MM.1S (cell line): Measurements from ENCODE around the gene PRR5.

ENCODE experiments used
- DNase-seq: peaks from one replicate; pipeline ENCODE4 v3.0.0-alpha.2; 2015
- H2AFZ ChIP-seq: fragments of 300-600 bp; sonication (generic); 2 replicates; pipeline ENCODE4 v1.6.0; 2016; ENCODE audit warnings: antibody characterized with exemption, low read length
- H3F3A ChIP-seq: fragments of 300-600 bp; sonication (generic); 2 replicates; pipeline ENCODE4 v1.6.1; 2016; ENCODE audit warnings: mild to moderate bottlenecking, antibody characterized with exemption, low read length, moderate library complexity, mixed read lengths; ENCODE audit not compliant: insufficient read depth
- H3K27ac ChIP-seq: fragments of 300-600 bp; sonication (generic); 2 replicates; pipeline ENCODE4 v1.5.1; 2016; ENCODE audit warnings: mild to moderate bottlenecking, low read length
- H3K27me3 ChIP-seq: fragments of 300-600 bp; sonication (generic); replicated peaks from 2 replicates; pipeline ENCODE4 v1.6.0; 2016; ENCODE audit warnings: low read length; ENCODE audit not compliant: insufficient read depth
- H3K36me3 ChIP-seq: fragments of 300-600 bp; sonication (generic); replicated peaks from 2 replicates; pipeline ENCODE4 v1.6.1; 2016; ENCODE audit warnings: mild to moderate bottlenecking, low read length, mixed read lengths; ENCODE audit not compliant: insufficient read depth
- H3K4me1 ChIP-seq: fragments of 300-600 bp; sonication (generic); 2 replicates; pipeline ENCODE4 v1.6.1; 2016; ENCODE audit warnings: low read length, mixed read lengths
- H3K4me2 ChIP-seq: fragments of 300-600 bp; sonication (generic); 2 replicates; pipeline ENCODE4 v1.6.0; 2016; ENCODE audit warnings: low read depth, low read length
- H3K4me3 ChIP-seq: fragments of 300-600 bp; sonication (generic); 2 replicates; pipeline ENCODE4 v1.5.1; 2016; ENCODE audit warnings: low read length, mixed read lengths
- H3K79me2 ChIP-seq: fragments of 300-600 bp; sonication (generic); 2 replicates; pipeline ENCODE4 v1.6.1; 2016; ENCODE audit warnings: mixed run types, low read length, mixed read lengths
- H3K9ac ChIP-seq: fragments of 300-600 bp; sonication (generic); 2 replicates; pipeline ENCODE4 v1.6.1; 2016; ENCODE audit warnings: low read length, mixed read lengths
- H3K9me2 ChIP-seq: fragments of 300-600 bp; sonication (generic); replicated peaks from 2 replicates; pipeline ENCODE4 v1.6.1; 2016; ENCODE audit warnings: mild to moderate bottlenecking, low read length, mixed read lengths; ENCODE audit not compliant: insufficient read depth
- H3K9me3 ChIP-seq: fragments of 300-600 bp; sonication (generic); replicated peaks from 2 replicates; pipeline ENCODE4 v1.6.1; 2016; ENCODE audit warnings: mild to moderate bottlenecking, low read length, mixed read lengths; ENCODE audit not compliant: insufficient read depth
- H4K20me1 ChIP-seq: fragments of 300-600 bp; sonication (generic); 2 replicates; pipeline ENCODE4 v1.6.1; 2016; ENCODE audit warnings: mild to moderate bottlenecking, low read length, moderate library complexity, mixed read lengths; ENCODE audit not compliant: insufficient read depth
- EZH2 ChIP-seq: fragments of 300-600 bp; sonication (generic); optimal IDR thresholded peaks from 2 replicates; pipeline ENCODE3; 2017; ENCODE audit warnings: low read depth, mild to moderate bottlenecking, antibody characterized with exemption, low read length, mixed read lengths
- EZH2phosphoT487 ChIP-seq: fragments of 300-600 bp; sonication (generic); IDR thresholded peaks from 2 replicates; pipeline ENCODE4 v1.6.1; 2018; ENCODE audit warnings: antibody characterized with exemption, low read length
- TF ChIP-seq, protein P1 (sequence below): fragments of 300-600 bp; sonication (generic); IDR thresholded peaks from 2 replicates; pipeline ENCODE4 v1.5.1; 2016; ENCODE audit warnings: antibody characterized with exemption, low read length, mixed read lengths

The PRR5 gene

GRCh38 chr22:44663256-44663999, 38.6 kb upstream of the PRR5 start:
- H3K9ac ChIP-seq, result no peak overlapping the region
- H3K36me3 ChIP-seq, result no peaks in the 10 kb centered on the region
- no peak overlapping the region for H3K4me2 ChIP-seq
- H3K27me3 ChIP-seq, result peaks cover 84% of the 10 kb centered on the region
- TF ChIP-seq, protein P1, sequence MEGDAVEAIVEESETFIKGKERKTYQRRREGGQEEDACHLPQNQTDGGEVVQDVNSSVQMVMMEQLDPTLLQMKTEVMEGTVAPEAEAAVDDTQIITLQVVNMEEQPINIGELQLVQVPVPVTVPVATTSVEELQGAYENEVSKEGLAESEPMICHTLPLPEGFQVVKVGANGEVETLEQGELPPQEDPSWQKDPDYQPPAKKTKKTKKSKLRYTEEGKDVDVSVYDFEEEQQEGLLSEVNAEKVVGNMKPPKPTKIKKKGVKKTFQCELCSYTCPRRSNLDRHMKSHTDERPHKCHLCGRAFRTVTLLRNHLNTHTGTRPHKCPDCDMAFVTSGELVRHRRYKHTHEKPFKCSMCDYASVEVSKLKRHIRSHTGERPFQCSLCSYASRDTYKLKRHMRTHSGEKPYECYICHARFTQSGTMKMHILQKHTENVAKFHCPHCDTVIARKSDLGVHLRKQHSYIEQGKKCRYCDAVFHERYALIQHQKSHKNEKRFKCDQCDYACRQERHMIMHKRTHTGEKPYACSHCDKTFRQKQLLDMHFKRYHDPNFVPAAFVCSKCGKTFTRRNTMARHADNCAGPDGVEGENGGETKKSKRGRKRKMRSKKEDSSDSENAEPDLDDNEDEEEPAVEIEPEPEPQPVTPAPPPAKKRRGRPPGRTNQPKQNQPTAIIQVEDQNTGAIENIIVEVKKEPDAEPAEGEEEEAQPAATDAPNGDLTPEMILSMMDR, result no peak
- TF ChIP-seq EZH2phosphoT487, result no peak
- no peak for TF ChIP-seq EZH2
- H3K4me3 ChIP-seq, result no peak overlapping the region
- H3K9me3 ChIP-seq, result no peaks in the 10 kb centered on the region
- no peak overlapping the region for H2AFZ ChIP-seq
- H3K79me2 ChIP-seq, result no peaks in the 10 kb centered on the region
- no peaks in the 10 kb centered on the region for H3K9me2 ChIP-seq
- H3K27ac ChIP-seq, result no peak overlapping the region
- H3K4me1 ChIP-seq, result no peaks in the 10 kb centered on the region
- H3F3A ChIP-seq, result no peaks in the 10 kb centered on the region
- no peak for DNase-seq
- H4K20me1 ChIP-seq, result no peaks in the 10 kb centered on the region

DNA sequence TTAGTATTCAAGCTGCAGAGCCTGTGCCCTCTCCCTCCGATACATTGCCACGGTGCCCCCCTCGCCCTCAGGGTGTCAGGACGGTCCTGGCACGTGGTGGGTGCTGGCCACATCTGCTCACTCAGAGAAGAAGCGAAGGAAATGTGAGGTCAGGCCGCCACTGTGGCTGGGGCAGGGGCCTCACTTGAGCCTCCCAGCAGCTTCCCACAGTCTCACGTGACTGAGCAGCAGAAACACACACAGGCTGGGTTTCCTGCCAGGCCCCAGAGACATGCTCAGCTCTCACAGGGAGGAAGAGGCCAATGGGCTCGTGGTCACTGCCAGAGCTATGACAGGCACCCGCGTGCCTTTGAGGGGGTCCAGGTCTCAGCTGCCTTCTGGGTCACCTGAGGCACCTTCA, 37.9 kb upstream of the PRR5 start:
- Histone ChIP-seq H3K9me3 (no peaks in the 10 kb centered on the region), H3K4me3 (no peak overlapping the region), H3K4me2 (no peak overlapping the region), H3K9me2 (no peaks in the 10 kb centered on the region), H3K4me1 (no peaks in the 10 kb centered on the region), H3K9ac (no peak overlapping the region), H2AFZ (no peak overlapping the region), H3K27me3 (peaks cover 78% of the 10 kb centered on the region), H3K36me3 (no peaks in the 10 kb centered on the region), H4K20me1 (no peaks in the 10 kb centered on the region), H3K27ac (no peak overlapping the region), H3K79me2 (no peaks in the 10 kb centered on the region), H3F3A (no peaks in the 10 kb centered on the region)
- DNase-seq, result no peak
- no peak for TF ChIP-seq EZH2phosphoT487

DNA sequence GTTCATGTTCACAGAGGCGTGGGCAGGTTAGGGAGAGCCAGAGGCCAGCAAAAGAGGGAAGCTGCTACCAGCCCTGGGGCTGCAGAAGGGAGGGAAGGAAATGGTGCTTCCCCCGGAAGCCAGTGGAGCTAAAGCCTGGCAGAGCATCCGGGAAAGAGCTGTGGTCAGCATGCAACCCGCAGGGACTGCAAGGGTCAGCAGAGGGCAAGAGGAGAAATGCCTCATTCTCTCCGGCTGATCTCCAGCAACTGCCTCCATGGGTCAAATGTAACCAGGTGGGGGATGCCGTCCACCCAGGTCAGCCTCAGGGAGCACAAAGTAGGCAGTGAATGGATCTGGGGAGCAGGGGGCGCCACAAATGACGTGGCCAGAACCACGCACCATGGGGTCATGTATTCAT, 36.9 kb upstream of the PRR5 start:
- Histone ChIP-seq H3K4me3 (no peak overlapping the region), H3K79me2 (no peaks in the 10 kb centered on the region), H3K9me2 (no peaks in the 10 kb centered on the region), H3K36me3 (no peaks in the 10 kb centered on the region), H3K9ac (no peak overlapping the region), H3K9me3 (no peaks in the 10 kb centered on the region), H3K4me2 (no peak overlapping the region), H3K4me1 (no peaks in the 10 kb centered on the region), H2AFZ (no peak overlapping the region), H3K27me3 (peaks cover 78% of the 10 kb centered on the region), H3F3A (no peaks in the 10 kb centered on the region), H4K20me1 (no peaks in the 10 kb centered on the region), H3K27ac (no peak overlapping the region)
- TF ChIP-seq EZH2phosphoT487 (no peak), EZH2 (no peak)
- TF ChIP-seq, protein P1, result no peak
- no peak for DNase-seq

GRCh38 chr22:44666207-44666585, 35.8 kb upstream of the PRR5 start:
- Histone ChIP-seq H3K4me3 (no peak overlapping the region), H4K20me1 (no peaks in the 10 kb centered on the region), H3K27me3 (peaks cover 78% of the 10 kb centered on the region), H2AFZ (no peak overlapping the region), H3K9me3 (no peaks in the 10 kb centered on the region), H3F3A (no peaks in the 10 kb centered on the region), H3K4me2 (no peak overlapping the region), H3K36me3 (no peaks in the 10 kb centered on the region), H3K79me2 (no peaks in the 10 kb centered on the region), H3K27ac (no peak overlapping the region), H3K4me1 (no peaks in the 10 kb centered on the region), H3K9me2 (no peaks in the 10 kb centered on the region), H3K9ac (no peak overlapping the region)
- no peak for DNase-seq
- TF ChIP-seq, protein P1, result no peak
- no peak for TF ChIP-seq EZH2phosphoT487
